Fibroblast of the conjunctiva (primary cell): ENCODE measurements around the gene BUD23.
A peak's percentile ranks its signal among the peaks of the same experiment; 100 is the strongest.
"Not testable (repeated sequence)": the region's sequence is repeated elsewhere in the genome, so short reads cannot be mapped to it uniquely, and the experiment has no call there.

ENCODE experiments used
- DNase-seq: peaks from one replicate; pipeline ENCODE4 v3.0.0-alpha.2; 2010; ENCODE audit warnings: low read depth

BUD23 gene

DNA sequence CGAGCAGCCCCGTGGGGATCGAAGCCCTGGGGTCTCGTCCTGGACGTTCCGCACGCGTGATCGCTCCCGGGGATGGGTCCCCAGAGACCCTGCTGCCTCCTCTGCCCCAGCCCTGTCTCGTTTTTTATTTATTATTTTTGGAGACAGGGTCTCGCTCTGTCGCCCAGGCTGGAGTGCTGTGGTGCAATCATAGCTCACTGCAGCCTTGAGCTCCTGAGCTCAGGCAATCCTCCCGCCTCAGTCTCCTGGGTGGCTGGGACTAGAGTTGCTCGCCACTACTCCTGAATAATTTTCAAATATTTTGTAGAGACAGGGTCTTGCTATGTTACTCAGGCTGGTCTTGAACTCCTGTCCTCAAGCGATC lies 36.4 kb downstream of the BUD23 start:
- DNase-seq: no peak

- DNase-seq: not testable (repeated sequence)
Measured at GRCh38 chr7:73720443-73720842, 37.0 kb downstream of the BUD23 start.

DNA sequence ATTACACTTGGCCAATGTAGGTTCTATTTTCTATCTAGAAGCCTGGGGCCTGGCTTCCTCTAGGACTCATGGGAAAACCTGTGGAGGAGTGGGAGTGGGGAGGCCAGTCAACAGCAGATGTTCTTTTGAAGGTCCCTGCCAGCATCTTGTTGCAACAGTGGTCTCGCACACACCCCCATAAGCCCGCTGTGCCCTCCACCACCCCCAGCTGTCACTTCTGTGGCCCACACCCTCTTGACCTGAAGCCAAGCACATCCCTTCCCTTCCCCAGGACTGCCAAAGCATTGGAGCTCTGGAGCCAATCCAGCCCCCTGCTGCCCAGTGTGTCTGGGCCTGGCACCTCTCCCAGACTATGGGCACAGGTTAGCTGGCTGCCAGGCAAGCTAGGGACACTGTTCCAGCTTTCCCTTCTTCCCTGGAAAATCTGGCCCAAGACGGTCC lies 38.0 kb downstream of the BUD23 start:
- DNase-seq: no peak

- not testable (repeated sequence) for DNase-seq
Measured at GRCh38 chr7:73722182-73722581, 38.8 kb downstream of the BUD23 start.

DNA sequence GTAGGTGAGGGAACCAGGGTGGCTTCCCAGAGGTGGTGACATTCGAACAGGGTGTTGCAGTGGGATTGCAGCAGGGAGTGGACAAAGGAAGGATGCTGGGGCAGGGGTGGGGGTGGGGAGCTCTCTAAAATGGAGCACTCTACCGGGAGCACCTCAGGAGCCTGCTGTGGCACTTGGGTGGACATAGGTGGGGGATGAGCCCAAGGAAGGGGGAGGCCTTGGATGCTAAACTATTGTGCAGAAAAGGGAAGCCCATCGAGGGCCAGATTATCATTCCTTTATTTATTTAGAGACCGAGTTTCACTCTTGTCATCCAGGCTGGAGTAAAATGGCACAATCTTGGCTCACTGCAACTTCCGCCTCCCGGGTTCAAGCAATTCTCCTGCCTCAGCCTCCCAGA lies 39.4 kb downstream of the BUD23 start:
- no peak for DNase-seq

GRCh38 chr7:73723813-73724212 lies 40.4 kb downstream of the BUD23 start:
- DNase-seq: no peak

GRCh38 chr7:73726083-73726466 lies 42.7 kb downstream of the BUD23 start:
- DNase-seq: no peak

DNA sequence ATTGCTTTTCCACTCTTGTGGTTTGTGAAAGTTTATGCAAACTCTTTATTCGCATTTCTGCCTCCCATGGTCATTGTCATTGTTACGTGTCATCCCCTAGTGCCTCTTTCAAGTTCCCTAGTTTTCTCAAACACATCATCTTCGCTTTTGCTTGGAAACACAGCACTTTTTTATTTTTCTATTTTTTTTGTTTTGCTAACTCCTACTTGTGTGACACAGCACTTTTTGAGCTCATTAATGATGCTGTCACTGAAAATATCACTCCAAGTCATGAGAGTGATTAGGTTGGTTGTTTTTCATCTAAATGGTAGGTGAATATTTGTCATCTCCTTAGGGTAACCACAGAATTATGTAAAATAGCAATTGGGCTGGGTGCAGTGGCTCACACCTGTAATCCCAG lies 44.6 kb downstream of the BUD23 start:
- DNase-seq: no peak

DNA sequence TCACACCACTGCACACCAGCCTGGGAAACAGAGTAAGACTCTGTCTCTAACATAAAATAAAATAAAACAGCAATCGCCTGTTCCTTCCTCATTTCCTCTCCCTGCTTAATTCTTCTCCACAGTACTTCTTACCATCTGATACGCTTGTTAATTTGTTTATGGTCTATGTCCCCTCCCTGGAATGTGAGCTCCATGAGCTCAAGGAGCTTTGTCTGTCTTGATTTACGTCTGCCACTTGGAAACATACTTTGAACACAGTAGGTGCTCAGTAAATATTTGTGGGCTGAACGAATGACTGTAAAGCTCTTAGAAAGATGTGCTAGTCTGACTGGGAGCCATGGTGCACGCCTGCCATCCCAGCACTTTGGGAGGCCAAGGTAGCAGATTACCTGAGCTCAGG lies 45.2 kb downstream of the BUD23 start:
- DNase-seq: no peak

GRCh38 chr7:73730485-73730884 lies 47.1 kb downstream of the BUD23 start:
- DNase-seq: no peak

- no peak for DNase-seq
Measured at GRCh38 chr7:73732397-73732796, 49.0 kb downstream of the BUD23 start.

GRCh38 chr7:73734619-73735527 lies 51.5 kb downstream of the BUD23 start:
- DNase-seq: peak; percentile 75

GRCh38 chr7:73735528-73735905 lies 52.1 kb downstream of the BUD23 start:
- DNase-seq: no peak

- DNase-seq: no peak
Measured at GRCh38 chr7:73736885-73737284, 53.5 kb downstream of the BUD23 start.

DNA sequence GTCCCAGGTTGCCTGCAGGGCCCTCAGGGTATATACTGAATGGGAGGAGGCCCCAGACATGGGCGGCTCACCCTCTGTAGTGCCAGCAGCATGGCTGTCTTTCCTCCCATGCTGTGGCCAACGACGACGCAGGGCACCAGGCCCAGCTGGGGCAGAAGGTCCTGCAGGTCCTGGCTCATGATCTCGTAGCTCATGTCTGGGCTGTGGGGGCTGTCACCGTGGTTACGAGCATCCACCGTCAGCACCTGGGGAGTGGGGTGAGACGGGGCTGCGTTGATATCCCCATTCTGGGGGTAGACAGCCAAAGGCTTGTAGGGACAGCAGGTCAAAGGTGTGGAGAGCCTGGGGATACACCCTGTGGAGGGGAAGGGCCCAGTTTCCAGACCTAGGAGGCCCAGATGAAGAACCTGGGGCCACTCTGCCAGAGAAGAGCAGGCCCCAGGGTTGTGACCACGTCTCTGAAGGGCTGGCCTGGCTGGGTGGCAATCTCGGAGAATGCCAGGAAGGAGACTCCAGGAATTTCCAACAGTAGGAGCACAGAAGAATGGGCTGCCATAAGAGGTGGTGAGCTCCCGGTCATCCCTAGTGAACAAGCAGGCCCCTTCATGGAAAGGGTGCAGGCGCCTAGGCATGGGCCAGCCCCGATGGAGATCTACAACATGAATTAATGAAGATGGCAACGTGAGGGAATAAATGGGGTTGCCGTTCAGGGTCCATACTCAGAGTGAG lies 54.3 kb downstream of the BUD23 start:
- DNase-seq: no peak

DNA sequence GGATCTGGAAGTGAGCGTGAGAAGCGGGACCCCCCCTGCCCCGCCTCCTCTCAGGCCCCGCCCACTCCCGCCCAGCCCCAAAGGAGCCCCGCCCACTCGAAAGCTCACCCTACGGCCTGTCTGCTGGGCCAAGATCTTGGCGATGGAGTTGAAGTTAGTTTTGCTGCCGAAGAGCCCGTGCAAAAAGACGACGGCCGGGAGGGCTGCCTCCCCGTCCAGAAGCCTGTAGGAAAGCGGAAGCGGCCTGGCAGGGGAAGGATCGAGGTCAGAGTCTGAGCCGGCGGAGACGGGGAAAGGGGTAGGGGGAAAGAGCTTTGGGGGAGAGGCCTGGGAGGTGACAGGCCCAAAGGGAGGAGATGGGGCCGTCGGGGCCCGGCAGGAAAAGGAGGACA lies 54.8 kb downstream of the BUD23 start:
- peak; percentile 24 for DNase-seq

- peak; percentile 95 for DNase-seq
Measured at GRCh38 chr7:73738612-73739386, 55.4 kb downstream of the BUD23 start, which contains the start of gene ABHD11. Gene ABHD11 (minus strand): TSS chr7:73738802. CDS start chr7:73738770, 32 bp downstream.

- DNase-seq: no peak
Measured at GRCh38 chr7:73739387-73739767, 56.0 kb downstream of the BUD23 start.

DNA sequence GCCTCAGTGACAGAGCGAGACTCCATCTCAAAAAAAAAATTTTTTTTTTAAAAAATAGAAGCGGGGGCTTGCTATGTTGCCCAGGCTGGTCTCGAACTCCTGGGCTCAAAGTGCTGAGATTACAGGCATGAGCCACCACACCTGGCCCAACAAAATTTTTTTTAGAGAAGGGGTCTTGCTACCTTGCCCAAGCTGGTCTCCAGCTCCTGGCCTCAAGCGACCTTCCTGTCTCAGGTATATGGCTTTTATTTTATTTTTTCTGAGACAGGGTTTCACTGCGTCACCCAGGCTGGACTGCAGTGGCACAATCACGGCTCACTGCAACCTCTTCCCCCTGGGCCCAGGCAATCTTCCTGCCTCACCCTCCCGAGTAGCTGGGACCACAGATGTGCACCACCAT lies 56.8 kb downstream of the BUD23 start:
- DNase-seq: no peak

- DNase-seq: no peak
Measured at GRCh38 chr7:73740771-73741170, 57.4 kb downstream of the BUD23 start.

DNA sequence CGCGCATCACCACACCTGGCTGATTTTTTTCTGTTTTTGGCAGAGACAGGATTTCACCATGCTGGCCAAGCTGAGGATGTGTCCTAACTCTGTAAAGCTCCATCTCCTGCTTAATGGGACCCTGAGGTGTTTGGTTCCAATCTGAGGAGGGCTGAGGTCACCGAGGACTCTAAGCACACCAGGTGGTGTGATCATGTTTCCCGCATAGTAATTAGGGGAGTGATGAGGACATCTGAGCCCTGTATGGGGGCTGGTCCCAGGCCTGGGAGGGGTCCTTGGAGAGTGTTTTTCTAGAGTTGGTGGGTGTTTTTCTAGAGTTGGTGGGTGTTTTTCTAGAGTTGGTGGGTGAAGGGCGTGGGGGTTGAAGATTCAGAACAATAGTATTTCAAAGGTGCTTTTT lies 58.2 kb downstream of the BUD23 start:
- DNase-seq: no peak

- DNase-seq: no peak
Measured at GRCh38 chr7:73742338-73742752, 58.9 kb downstream of the BUD23 start.
